ENCODE data around the gene TMPRSS13.

The TMPRSS13 gene

GRCh38 chr11:117877120-117877784 is 52.0 kb downstream of the TMPRSS13 start:
- no peak for ATAC-seq
- TF ChIP-seq ZFP30 (CRISPR knock-in tag; IDR thresholded peaks at IDR 0.05): no peak
- no peak for TF ChIP-seq SNAI2 (CRISPR knock-in tag; IDR thresholded peaks at IDR 0.05)
- no peak for TF ChIP-seq ZNF8 (CRISPR knock-in tag; IDR thresholded peaks at IDR 0.05)
- TF ChIP-seq ESRRG (CRISPR knock-in tag; IDR thresholded peaks at IDR 0.05): no peak
- no peak for TF ChIP-seq OSR1 (CRISPR knock-in tag; IDR thresholded peaks at IDR 0.05)
- no peak for TF ChIP-seq ZNF70 (CRISPR knock-in tag; IDR thresholded peaks at IDR 0.05)
- TF ChIP-seq, protein P1, sequence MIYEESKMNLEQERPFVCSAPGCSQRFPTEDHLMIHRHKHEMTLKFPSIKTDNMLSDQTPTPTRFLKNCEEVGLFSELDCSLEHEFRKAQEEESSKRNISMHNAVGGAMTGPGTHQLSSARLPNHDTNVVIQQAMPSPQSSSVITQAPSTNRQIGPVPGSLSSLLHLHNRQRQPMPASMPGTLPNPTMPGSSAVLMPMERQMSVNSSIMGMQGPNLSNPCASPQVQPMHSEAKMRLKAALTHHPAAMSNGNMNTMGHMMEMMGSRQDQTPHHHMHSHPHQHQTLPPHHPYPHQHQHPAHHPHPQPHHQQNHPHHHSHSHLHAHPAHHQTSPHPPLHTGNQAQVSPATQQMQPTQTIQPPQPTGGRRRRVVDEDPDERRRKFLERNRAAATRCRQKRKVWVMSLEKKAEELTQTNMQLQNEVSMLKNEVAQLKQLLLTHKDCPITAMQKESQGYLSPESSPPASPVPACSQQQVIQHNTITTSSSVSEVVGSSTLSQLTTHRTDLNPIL (CRISPR knock-in tag; IDR thresholded peaks at IDR 0.05; ENCODE audit: low read depth): no peak
- TF ChIP-seq TOX (CRISPR knock-in tag; IDR thresholded peaks at IDR 0.05; ENCODE audit: borderline replicate concordance): no peak
- no peak for TF ChIP-seq TCF4 (CRISPR knock-in tag; IDR thresholded peaks at IDR 0.05; ENCODE audit: borderline replicate concordance)
- no peak for TF ChIP-seq ISL1 (CRISPR knock-in tag; IDR thresholded peaks at IDR 0.05)
- TF ChIP-seq, protein P2, sequence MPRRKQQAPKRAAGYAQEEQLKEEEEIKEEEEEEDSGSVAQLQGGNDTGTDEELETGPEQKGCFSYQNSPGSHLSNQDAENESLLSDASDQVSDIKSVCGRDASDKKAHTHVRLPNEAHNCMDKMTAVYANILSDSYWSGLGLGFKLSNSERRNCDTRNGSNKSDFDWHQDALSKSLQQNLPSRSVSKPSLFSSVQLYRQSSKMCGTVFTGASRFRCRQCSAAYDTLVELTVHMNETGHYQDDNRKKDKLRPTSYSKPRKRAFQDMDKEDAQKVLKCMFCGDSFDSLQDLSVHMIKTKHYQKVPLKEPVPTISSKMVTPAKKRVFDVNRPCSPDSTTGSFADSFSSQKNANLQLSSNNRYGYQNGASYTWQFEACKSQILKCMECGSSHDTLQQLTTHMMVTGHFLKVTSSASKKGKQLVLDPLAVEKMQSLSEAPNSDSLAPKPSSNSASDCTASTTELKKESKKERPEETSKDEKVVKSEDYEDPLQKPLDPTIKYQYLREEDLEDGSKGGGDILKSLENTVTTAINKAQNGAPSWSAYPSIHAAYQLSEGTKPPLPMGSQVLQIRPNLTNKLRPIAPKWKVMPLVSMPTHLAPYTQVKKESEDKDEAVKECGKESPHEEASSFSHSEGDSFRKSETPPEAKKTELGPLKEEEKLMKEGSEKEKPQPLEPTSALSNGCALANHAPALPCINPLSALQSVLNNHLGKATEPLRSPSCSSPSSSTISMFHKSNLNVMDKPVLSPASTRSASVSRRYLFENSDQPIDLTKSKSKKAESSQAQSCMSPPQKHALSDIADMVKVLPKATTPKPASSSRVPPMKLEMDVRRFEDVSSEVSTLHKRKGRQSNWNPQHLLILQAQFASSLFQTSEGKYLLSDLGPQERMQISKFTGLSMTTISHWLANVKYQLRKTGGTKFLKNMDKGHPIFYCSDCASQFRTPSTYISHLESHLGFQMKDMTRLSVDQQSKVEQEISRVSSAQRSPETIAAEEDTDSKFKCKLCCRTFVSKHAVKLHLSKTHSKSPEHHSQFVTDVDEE (CRISPR knock-in tag; IDR thresholded peaks at IDR 0.05): no peak
- TF ChIP-seq POU6F1 (CRISPR knock-in tag; IDR thresholded peaks at IDR 0.05; ENCODE audit: borderline replicate concordance, low read depth): no peak
- TF ChIP-seq ZC3H10 (CRISPR knock-in tag; IDR thresholded peaks at IDR 0.05): no peak

DNA sequence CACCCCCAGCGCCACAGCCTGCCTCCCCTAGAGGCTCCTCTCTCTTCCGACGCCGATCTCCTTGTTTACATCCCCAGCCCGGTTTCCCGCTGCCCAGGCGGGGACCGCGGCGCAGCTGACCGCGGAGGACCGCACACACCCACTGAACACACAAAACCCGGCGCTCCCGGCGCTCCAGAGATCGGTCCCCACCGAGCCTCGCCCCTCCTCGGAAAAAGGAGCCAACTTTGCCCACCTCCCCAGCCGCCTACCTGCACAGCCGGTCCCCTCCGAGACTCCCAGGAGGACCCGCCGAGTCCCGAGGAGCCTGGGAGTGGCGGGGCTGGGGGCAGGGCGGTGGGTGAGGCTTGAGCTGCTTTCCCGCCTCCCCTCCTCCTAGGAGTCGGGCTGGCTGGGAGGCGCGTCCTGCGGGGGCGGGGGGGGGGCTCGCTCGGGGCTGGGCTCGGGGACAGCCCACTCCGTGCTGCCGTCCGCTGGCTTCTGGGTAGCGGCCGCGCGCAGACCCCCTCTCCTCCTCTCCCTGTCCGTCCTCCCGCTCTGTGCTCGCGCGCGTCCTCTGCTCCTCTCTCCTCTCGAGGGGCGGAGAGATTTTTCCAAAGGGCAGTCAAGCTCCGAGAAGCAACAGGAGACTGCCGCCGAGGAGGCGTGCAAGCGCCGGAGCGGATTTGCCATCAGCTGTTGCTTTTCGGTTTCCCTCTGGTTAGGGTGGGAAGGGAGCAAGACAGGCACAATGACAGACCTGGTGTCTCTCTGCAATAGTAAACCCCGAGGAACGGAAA is 52.7 kb downstream of the TMPRSS13 start, which contains the start of gene FXYD6:
FXYD6 (minus strand) TSS at position 318 of the 779 bp plus-strand sequence. CDS start 33,882 bp downstream, outside the sequence.
- TF ChIP-seq ARNTL (CRISPR knock-in tag; IDR thresholded peaks at IDR 0.05; ENCODE audit: borderline replicate concordance, low read depth) (no peak), ZNF565 (CRISPR knock-in tag; conservative IDR thresholded peaks at IDR 0.05; ENCODE audit: low read depth) (no peak), ZFP3 (CRISPR knock-in tag; IDR thresholded peaks at IDR 0.05) (no peak), BACH2 (CRISPR knock-in tag; IDR thresholded peaks at IDR 0.05; ENCODE audit: borderline replicate concordance) (no peak)
- peak; percentile 33 for ATAC-seq

DNA sequence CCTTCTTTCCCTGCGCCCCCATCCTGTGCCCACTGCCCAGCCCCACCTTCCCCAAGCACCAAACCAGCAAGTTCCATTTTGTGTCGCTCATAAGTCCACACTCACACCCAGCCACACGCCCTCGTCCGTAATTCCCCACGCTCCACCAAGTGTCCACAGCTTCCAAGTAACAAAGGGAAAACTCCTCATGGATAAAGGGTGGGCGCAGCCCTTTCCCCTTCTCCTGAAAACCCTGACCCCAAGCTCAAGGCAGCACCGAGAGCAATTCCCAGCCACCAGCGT is 53.2 kb downstream of the TMPRSS13 start:
- ATAC-seq: peak; percentile 12; the same call in 1 of the 3 replicates
- TF ChIP-seq GLIS3 (CRISPR knock-in tag; IDR thresholded peaks at IDR 0.05) (no peak), ZNF8 (CRISPR knock-in tag; IDR thresholded peaks at IDR 0.05) (no peak), ZNF70 (CRISPR knock-in tag; IDR thresholded peaks at IDR 0.05) (no peak), SNAI2 (CRISPR knock-in tag; IDR thresholded peaks at IDR 0.05) (no peak), RARB (CRISPR knock-in tag; IDR thresholded peaks at IDR 0.05) (no peak), PPARA (CRISPR knock-in tag; IDR thresholded peaks at IDR 0.05; ENCODE audit: borderline replicate concordance) (no peak), ZFP3 (CRISPR knock-in tag; IDR thresholded peaks at IDR 0.05) (no peak), ESRRG (CRISPR knock-in tag; IDR thresholded peaks at IDR 0.05) (no peak), OSR1 (CRISPR knock-in tag; IDR thresholded peaks at IDR 0.05) (no peak)
- TF ChIP-seq, protein P2 (CRISPR knock-in tag; IDR thresholded peaks at IDR 0.05): no peak
- TF ChIP-seq, protein P1 (CRISPR knock-in tag; IDR thresholded peaks at IDR 0.05; ENCODE audit: low read depth): no peak

All from SK-N-SH treated with all-trans-retinoic acid at 6 μM for 48 hours (cell line).